Trophoblast cell (in vitro differentiated cells and primary cell): ENCODE measurements around the gene SUN3.
"Not testable (repeated sequence)": the region's sequence is repeated elsewhere in the genome, so short reads cannot be mapped to it uniquely, and the experiment has no call there.

Experiments
- DNase-seq, 2 donors: peaks; one replicate each; pipeline ENCODE4 v3.0.0-alpha.2; 2016
- H2AFZ ChIP-seq: 2 replicates; pipeline ENCODE4 v1.6.1; 2013; ENCODE audit warnings: low read length, moderate library complexity, mild to moderate bottlenecking; ENCODE audit not compliant: insufficient read depth, poor library complexity
- H2AK5ac ChIP-seq: 2 replicates; pipeline ENCODE4 v1.6.1; 2013; ENCODE audit warnings: mild to moderate bottlenecking, low read length
- H2BK120ac ChIP-seq: 2 replicates; pipeline ENCODE4 v1.6.1; 2013; ENCODE audit warnings: low read length, mild to moderate bottlenecking, moderate library complexity; ENCODE audit not compliant: insufficient read depth, poor library complexity
- H2BK12ac ChIP-seq: 2 replicates; pipeline ENCODE4 v1.6.1; 2013; ENCODE audit warnings: mild to moderate bottlenecking, low read length, moderate library complexity
- H2BK5ac ChIP-seq: 2 replicates; pipeline ENCODE4 v1.6.1; 2013; ENCODE audit warnings: low read length, low read depth, moderate library complexity, mild to moderate bottlenecking; ENCODE audit not compliant: poor library complexity
- H3K14ac ChIP-seq: 2 replicates; pipeline ENCODE4 v1.6.1; 2013; ENCODE audit warnings: mild to moderate bottlenecking, low read length
- H3K18ac ChIP-seq: 2 replicates; pipeline ENCODE4 v1.6.1; 2013; ENCODE audit warnings: mild to moderate bottlenecking, low read length
- H3K23ac ChIP-seq: 2 replicates; pipeline ENCODE4 v1.6.1; 2013; ENCODE audit warnings: low read length
- H3K27ac ChIP-seq: 2 replicates; pipeline ENCODE4 v1.5.1; 2013; ENCODE audit warnings: low read depth, mild to moderate bottlenecking, inconsistent platforms, low read length, moderate library complexity
- H3K27me3 ChIP-seq: 2 replicates; pipeline ENCODE4 v1.6.1; 2013; ENCODE audit warnings: inconsistent platforms, mild to moderate bottlenecking, low read length, moderate library complexity; ENCODE audit not compliant: insufficient read depth
- H3K36me3 ChIP-seq, 2 experiments: 1 replicate in 1 of 2; 2 replicates in 1 of 2; pipeline ENCODE4 v1.6.1; 2013; ENCODE audit warnings: low read length in 2 of 2, mild to moderate bottlenecking in 2 of 2, moderate library complexity in 1 of 2; ENCODE audit not compliant: insufficient read depth in 2 of 2, control insufficient read depth in 1 of 2
- H3K4ac ChIP-seq: 2 replicates; pipeline ENCODE4 v1.6.1; 2013; ENCODE audit warnings: low read depth, mild to moderate bottlenecking, low read length, moderate library complexity
- H3K4me1 ChIP-seq, 2 experiments: 1 replicate in 1 of 2; 2 replicates in 1 of 2; pipeline ENCODE4 v1.6.1; 2013; ENCODE audit warnings: low read length in 2 of 2, mild to moderate bottlenecking in 2 of 2, moderate library complexity in 1 of 2; ENCODE audit not compliant: insufficient read depth in 2 of 2, control insufficient read depth in 1 of 2
- H3K4me2 ChIP-seq: 2 replicates; pipeline ENCODE4 v1.6.1; 2013; ENCODE audit warnings: inconsistent platforms, mild to moderate bottlenecking, low read length, moderate library complexity
- H3K4me3 ChIP-seq: 2 replicates; pipeline ENCODE4 v1.5.1; 2013; ENCODE audit warnings: mild to moderate bottlenecking, low read depth, low read length, inconsistent platforms
- H3K79me1 ChIP-seq: one replicate; pipeline ENCODE4 v1.6.1; 2013; ENCODE audit warnings: low read length
- H3K79me2 ChIP-seq: 2 replicates; pipeline ENCODE4 v1.6.1; 2013; ENCODE audit warnings: low read length, mild to moderate bottlenecking; ENCODE audit not compliant: control insufficient read depth, insufficient read depth, poor library complexity
- H3K9ac ChIP-seq: 2 replicates; pipeline ENCODE4 v1.6.1; 2013; ENCODE audit warnings: mild to moderate bottlenecking, low read length
- H3K9me3 ChIP-seq: 2 replicates; pipeline ENCODE4 v1.6.1; 2013; ENCODE audit warnings: low read depth, mild to moderate bottlenecking, control low read depth, inconsistent platforms, low read length; ENCODE audit not compliant: insufficient read depth
- H4K12ac ChIP-seq: 2 replicates; pipeline ENCODE4 v1.6.1; 2013; ENCODE audit warnings: low read depth, mild to moderate bottlenecking, low read length, moderate library complexity
- H4K8ac ChIP-seq: 2 replicates; pipeline ENCODE4 v1.6.1; 2013; ENCODE audit warnings: low read depth, mild to moderate bottlenecking, low read length, moderate library complexity
- H4K91ac ChIP-seq: one replicate; pipeline ENCODE4 v1.6.1; 2013; ENCODE audit warnings: low read depth, mild to moderate bottlenecking, low read length, moderate library complexity
- WGBS: extraction: QIAGEN DNeasy Blood & Tissue Kit; methylation state at CpG from one replicate; pipeline ENCODE4 v1.1.7; 2013; ENCODE audit warnings: missing lambda C conversion rate; ENCODE audit not compliant: insufficient read length, insufficient coverage; ENCODE audit errors: extremely low coverage; 5-methylcytosine and 5-hydroxymethylcytosine counted together

Gene SUN3

GRCh38 chr7:47991741-47992311 lies 37.1 kb downstream of the SUN3 start:
- Histone ChIP-seq H2BK120ac (peak overlapping the region; percentile 85), H3K9ac (peak overlapping the region; percentile 31), H3K18ac (peak overlapping the region; percentile 72), H3K9me3 (no peaks in the 10 kb centered on the region), H3K79me2 (peaks cover 1% of the 10 kb centered on the region), H3K4me1 (peaks cover 2 to 5% of the 10 kb centered on the region in 2 experiments), H3K4me2 (peak overlapping the region; percentile 79), H2AK5ac (no peak overlapping the region), H3K27me3 (no peaks in the 10 kb centered on the region), H2AFZ (peak overlapping the region; percentile 96), H3K14ac (peak overlapping the region; percentile 53), H3K4me3 (peak overlapping the region; percentile 70), H2BK12ac (peak overlapping the region; percentile 92), H3K36me3 (peaks cover 0 to 2% of the 10 kb centered on the region in 2 experiments), H4K8ac (peak overlapping the region; percentile 63), H4K91ac (peak overlapping the region; percentile 86), H2BK5ac (peak overlapping the region; percentile 61), H3K27ac (peak overlapping the region; percentile 69), H3K79me1 (peaks cover 6% of the 10 kb centered on the region), H3K23ac (no peak overlapping the region), H4K12ac (peak overlapping the region; percentile 87), H3K4ac (no peak overlapping the region)
- peak; percentile 72 to 75 for DNase-seq
- WGBS = no CpG with 5 or more reads among the region's 26 CpGs

GRCh38 chr7:47991270-47991669 lies 37.6 kb downstream of the SUN3 start:
- peak overlapping the region; percentile 86 for H4K91ac ChIP-seq
- H3K4me3 ChIP-seq = no peak overlapping the region
- no peak overlapping the region for H3K14ac ChIP-seq
- H3K4me2 ChIP-seq = peak overlapping the region; percentile 79
- peak overlapping the region; percentile 61 for H4K8ac ChIP-seq
- H3K79me2 ChIP-seq = peaks cover 1% of the 10 kb centered on the region
- WGBS = no CpG with 5 or more reads among the region's 1 CpG
- peaks cover 2 to 5% of the 10 kb centered on the region in 2 experiments for H3K4me1 ChIP-seq
- no peak overlapping the region for H2AK5ac ChIP-seq
- peak overlapping the region; percentile 69 for H3K27ac ChIP-seq
- H3K9ac ChIP-seq = no peak overlapping the region
- H3K36me3 ChIP-seq = peaks cover 0 to 2% of the 10 kb centered on the region in 2 experiments
- H3K27me3 ChIP-seq = no peaks in the 10 kb centered on the region
- no peak overlapping the region for H3K4ac ChIP-seq
- peak overlapping the region; percentile 72 for H3K18ac ChIP-seq
- no peaks in the 10 kb centered on the region for H3K9me3 ChIP-seq
- peak overlapping the region; percentile 85 for H2BK120ac ChIP-seq
- H2BK5ac ChIP-seq = no peak overlapping the region
- H4K12ac ChIP-seq = no peak overlapping the region
- no peak for DNase-seq
- peak overlapping the region; percentile 96 for H2AFZ ChIP-seq
- H3K23ac ChIP-seq = no peak overlapping the region
- peaks cover 6% of the 10 kb centered on the region for H3K79me1 ChIP-seq
- H2BK12ac ChIP-seq = peak overlapping the region; percentile 92

- Histone ChIP-seq H2AK5ac (no peak overlapping the region), H3K79me1 (peaks cover 6% of the 10 kb centered on the region), H3K4me3 (no peak overlapping the region), H2BK5ac (no peak overlapping the region), H3K4me1 (peaks cover 2 to 5% of the 10 kb centered on the region in 2 experiments), H3K4ac (no peak overlapping the region), H2AFZ (no peak overlapping the region), H3K14ac (no peak overlapping the region), H3K4me2 (no peak overlapping the region), H3K9ac (no peak overlapping the region), H3K27ac (peak overlapping the region; percentile 35), H4K12ac (no peak overlapping the region), H3K36me3 (peaks cover 0 to 2% of the 10 kb centered on the region in 2 experiments), H2BK12ac (no peak overlapping the region), H2BK120ac (no peak overlapping the region), H3K27me3 (no peaks in the 10 kb centered on the region), H3K79me2 (peaks cover 1% of the 10 kb centered on the region), H3K18ac (no peak overlapping the region), H3K9me3 (no peaks in the 10 kb centered on the region), H3K23ac (no peak overlapping the region), H4K91ac (peak overlapping the region; percentile 39), H4K8ac (no peak overlapping the region)
- DNase-seq = no peak
- WGBS = no CpG with 5 or more reads among the region's 5 CpGs
Observed at GRCh38 chr7:47990592-47990991, 38.3 kb downstream of the SUN3 start.

GRCh38 chr7:47989607-47990400 lies 39.1 kb downstream of the SUN3 start:
- H3K79me2 ChIP-seq, H4K12ac ChIP-seq, H3K9ac ChIP-seq, H3K36me3 ChIP-seq, H3K23ac ChIP-seq, H4K8ac ChIP-seq, H3K18ac ChIP-seq, H3K4me2 ChIP-seq, H3K79me1 ChIP-seq, H2BK120ac ChIP-seq, H2BK12ac ChIP-seq, H3K14ac ChIP-seq, H3K4me1 ChIP-seq, H2AFZ ChIP-seq, H2BK5ac ChIP-seq, H2AK5ac ChIP-seq, H3K4me3 ChIP-seq, H3K4ac ChIP-seq, H3K27me3 ChIP-seq, H4K91ac ChIP-seq, H3K9me3 ChIP-seq: not testable (repeated sequence)
- DNase-seq = peak; percentile 78 to 90
- peak overlapping the region; percentile 35 for H3K27ac ChIP-seq
- WGBS = no CpG with 5 or more reads among the region's 10 CpGs
